Stimulated activated CD4-positive, alpha-beta T cell treated with anti-CD3 and anti-CD28 coated beads, Interleukin-2, amount 100 ng/mL, for 4 hours (primary cell): ENCODE data around the gene SMC3.
A peak's percentile ranks its signal among the peaks of the same experiment; 100 is the strongest.
"Not testable (repeated sequence)": the region's sequence is repeated elsewhere in the genome, so short reads cannot be mapped to it uniquely, and the experiment has no call there.

Experiments
- DNase-seq: peaks from one replicate; pipeline ENCODE4 v3.0.0-alpha.2; 2020; ENCODE audit warnings: low read depth

The SMC3 gene

DNA sequence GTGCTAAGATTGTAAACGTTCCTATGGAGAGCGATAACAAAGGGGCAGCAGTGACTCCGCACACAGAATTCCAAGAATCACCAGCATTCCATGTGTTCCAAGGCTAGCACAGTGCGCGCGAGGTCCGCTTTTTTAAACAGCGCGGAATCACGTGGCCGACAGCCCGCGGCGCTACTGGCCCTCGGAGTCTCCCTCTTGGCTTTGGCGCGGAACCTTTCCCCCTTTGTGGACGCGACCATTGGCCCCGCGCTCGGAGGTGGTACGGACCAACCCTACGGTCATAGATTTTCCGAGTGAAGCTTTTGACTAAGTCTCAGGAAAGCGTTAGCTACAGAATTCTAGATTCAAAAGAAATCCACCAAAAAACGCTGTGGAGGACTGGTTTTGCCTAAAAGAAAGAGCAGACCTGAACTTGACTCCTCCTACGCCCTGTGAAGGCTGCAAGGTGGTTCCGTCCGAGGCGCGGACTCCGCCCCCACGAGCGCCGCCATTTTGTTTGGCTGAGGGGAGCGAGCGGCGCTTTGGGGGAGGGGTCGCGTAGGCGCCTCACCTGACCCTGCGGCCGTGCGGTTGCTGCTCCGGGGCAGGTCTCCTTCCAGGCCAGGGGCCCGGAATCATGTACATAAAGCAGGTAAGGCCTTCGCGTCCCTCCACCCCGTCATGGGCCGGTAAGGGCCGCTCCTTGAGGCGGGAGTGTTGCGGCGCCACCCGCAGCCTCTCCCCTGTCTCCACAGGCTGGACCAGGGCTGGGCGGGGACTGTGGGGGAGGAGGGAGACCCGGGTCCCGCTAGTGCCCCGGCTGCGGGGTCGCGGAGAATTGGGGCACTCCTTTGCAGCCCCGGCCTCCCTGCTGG lies at the start of gene SMC3:
Gene SMC3, plus strand, starts transcription at position 495 of the 854 bp plus-strand sequence. Its CDS starts 122 bp downstream, at position 617.
- DNase-seq, result peak; percentile 80

DNA sequence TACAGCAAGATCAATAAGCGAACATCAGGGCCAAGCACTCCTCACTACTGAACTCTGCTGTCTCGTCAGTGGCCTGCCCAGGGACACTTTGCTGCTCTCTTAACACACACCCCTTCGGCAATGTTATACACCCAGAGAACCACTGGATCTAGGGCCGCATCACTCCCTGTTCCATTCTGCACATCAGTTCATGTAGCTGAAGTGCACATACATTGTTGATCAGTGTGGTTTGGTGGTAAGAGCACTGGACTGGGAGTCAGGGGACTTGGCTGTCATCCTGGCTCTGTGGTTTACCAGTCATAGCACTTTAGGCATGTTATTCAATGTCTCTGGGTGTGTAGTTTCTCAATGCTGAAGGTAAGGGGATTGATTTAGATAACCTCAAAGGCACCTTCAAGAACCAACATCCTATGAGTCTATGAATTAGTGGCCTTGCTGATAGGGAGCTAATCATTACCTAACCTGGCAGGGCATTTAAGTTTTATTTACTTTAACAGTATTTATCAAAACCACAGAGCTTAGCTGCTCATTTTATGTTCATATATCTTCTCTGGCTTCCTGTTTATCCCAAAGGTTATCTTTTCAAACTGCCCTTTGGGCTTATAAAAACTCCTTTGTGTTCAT lies 45.0 kb upstream of the SMC3 start:
- DNase-seq, result no peak

- no peak for DNase-seq
Observed at GRCh38 chr10:110523736-110524135, 43.8 kb upstream of the SMC3 start.

DNA sequence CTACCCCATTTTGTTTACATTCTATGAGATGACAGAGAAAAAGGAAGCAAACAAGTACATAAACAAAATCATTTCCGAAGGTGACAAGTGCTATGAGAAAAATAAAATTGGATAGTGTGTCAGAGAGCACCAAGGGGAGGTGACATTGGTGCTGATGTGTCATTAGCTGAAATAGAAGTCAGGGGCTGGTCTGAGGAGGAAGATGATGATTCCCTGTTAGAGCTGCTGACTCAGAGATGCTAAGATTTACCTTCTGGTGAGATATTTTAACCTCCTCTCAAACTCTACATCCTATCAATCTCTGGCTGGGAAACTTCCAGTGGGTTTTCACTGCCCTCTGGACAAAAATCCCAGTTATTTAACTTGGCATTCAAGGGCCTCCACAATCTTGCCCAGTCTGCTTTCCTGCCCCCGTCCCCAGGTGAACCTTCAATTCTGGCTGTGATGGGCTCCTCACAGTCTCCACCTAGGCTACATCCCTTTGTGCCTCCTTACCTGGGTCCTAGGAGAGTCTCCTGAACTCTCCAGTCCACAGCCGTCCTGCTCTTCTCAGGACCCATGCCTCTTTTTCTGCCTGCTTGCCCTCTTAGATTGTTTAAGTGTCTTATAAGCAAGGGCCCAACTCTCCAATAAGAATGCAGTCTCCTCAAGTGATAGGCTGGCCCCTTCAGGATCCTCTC lies 43.2 kb upstream of the SMC3 start:
- no peak for DNase-seq

DNA sequence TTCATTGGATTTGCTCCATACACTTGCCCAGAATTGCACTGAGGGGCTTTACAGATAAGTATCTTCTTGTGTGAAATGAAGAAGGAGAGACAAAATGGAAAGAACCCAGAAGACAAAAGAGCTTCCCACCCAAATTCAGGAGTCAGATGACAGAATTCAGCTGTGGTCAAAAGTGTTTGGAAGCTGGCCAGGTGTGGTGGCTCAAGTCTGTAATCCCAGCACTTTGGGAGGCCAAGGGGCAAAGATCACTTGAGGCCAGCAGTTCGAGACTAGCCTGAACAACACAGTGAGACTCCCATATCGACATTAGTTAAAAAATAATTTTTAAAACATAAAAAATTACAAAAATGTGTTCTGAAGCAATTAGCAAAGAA lies 42.6 kb upstream of the SMC3 start:
- DNase-seq, result no peak

DNA sequence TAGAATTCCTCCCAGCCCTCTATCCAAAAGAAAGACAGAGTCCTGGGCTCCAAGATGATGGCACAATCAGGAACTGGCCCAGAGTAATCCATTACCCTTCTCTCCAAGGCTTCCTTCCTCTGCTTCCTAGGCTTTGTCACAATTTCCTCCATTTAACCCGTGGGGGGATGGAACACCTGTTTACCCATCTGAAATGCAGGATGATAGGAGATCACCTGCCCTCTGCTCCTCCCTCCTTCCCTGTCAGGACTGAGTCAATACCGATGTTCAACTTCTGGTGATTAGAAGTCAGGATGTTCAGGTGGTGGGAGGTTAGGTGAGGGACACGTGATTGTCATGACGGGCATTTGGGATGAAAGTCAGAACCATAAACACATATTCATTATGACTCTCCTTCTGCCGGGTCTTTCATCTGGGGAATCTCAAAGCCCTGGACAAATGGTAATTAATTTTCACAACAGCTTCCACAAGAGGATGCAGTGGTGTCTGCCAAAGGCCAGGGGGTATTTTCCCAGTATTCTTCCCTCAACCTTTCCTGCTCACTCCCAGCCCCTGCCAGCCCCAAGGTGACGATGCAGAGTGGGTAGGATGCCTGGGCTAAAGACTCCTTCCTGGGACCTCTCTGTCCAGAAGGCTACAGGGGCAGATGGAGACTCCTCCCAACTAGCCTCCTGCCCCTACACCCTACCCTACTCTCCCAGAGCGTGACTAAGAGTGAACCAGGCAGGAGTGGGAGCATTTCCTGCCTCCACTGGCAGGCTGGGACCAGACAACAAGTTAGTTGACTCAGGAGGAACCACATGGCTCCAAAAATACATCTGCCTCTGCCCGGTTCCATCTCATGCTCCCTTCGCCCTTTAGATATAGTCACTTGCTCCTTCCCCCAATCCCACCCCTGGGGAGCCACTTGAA lies 41.9 kb upstream of the SMC3 start:
- no peak for DNase-seq

- no peak for DNase-seq
Observed at GRCh38 chr10:110527731-110528171, 39.7 kb upstream of the SMC3 start.

DNA sequence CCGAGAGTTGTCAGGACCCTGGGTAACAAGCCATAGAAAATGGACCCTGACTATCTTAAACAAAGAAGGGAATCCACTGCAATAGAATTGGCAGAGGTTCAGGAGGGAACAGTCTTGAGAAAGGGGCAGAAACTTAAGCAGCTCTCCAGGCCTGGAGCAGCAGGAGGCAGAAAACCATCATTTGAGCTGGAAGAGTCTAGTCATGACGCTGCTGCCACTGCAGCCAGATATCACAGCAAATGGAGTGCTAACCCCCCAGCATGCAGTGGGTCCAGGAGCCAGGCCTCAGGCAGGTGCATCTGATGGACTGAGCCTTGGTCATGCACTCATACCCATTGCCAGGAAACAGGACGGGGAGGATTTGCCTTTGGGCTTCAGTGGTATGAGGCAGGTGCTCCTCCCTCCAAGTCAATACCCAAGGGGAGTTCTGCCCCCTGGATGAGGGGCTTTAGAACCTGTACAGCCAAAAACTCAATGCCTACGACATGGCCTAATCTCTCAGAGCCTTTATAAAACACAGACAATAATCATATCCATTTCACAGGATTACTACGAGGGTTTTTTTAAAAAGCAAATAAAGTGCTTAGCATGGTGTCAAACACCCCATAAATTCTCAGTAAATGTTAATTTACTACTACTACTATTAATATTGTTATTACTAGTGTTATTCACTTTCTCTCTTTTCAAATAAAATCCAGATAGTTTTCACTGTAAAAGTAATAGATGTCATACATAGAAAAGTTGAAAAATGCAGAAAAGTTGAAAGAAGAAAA lies 39.1 kb upstream of the SMC3 start:
- no peak for DNase-seq

- peak; percentile 46 for DNase-seq
Observed at GRCh38 chr10:110528997-110529524, 38.4 kb upstream of the SMC3 start.

GRCh38 chr10:110529596-110530011 lies 37.9 kb upstream of the SMC3 start:
- DNase-seq, result no peak

GRCh38 chr10:110530131-110530831 lies 37.2 kb upstream of the SMC3 start:
- DNase-seq, result no peak

GRCh38 chr10:110531687-110532086 lies 35.8 kb upstream of the SMC3 start:
- DNase-seq, result no peak

GRCh38 chr10:110532628-110533027 lies 34.9 kb upstream of the SMC3 start:
- not testable (repeated sequence) for DNase-seq

- no peak for DNase-seq
Observed at GRCh38 chr10:110533149-110533548, 34.3 kb upstream of the SMC3 start.

DNA sequence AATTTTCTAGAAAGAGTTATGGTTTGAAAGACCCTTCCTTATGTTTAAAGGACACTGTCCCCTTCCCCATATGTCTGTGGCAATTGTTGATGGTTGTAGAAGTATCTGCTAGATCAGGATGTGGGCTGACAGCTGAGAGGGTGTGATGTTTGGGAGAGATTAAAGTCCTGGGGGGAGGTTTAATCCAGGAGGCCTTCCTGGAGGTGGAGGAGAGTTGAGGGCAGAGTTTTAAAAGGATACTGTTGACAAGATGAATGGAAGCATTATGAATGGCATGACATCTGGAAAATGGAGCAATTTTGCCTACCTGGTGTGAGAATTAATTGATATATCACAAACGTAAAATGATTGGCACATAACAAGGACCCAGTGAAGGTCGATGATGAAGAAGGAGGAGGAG lies 32.9 kb upstream of the SMC3 start:
- no peak for DNase-seq

DNA sequence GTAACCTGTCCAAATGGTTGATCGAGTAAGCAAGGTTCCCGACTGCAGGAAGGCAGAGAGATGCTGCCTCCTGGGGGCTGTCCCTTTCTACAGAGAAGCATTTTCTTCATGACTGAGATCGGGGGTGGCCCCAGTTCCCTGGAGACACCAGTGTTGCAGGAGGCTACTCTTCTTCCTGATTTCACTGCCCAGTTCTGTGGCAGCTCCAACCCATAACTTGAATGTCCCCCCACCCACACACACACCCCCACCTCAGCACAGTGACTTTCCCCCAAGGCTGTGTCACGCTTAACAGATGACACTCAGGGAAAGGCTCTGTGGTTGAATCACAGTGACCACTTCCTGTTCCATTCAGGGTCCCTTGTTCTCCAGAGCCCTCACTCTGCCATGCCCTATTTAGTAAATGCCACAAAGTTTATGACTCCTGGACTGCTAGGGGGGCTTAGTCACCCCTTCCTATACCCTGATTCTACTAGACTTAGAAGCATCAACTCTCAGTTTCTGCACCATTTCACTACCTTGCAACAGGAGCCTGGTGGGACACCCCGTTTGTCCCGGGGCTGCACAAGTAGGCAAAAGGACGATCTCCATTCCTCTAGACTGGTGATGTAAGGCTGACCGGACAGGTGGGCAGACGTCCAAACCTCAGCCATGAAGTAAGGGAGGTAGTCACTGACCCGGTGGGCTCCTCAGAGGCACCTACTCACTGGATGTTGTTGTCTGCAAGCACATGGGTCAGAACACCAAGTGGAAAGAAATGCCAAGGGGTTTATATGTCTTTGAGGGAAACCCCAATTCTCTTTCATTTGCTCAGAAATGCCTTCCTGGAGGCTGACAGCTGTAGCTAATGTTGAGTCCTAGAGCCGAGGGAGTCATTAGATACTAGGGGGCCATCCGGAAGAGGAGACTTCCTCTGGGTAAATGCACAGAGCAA lies 31.3 kb upstream of the SMC3 start:
- peak; percentile 69 for DNase-seq

DNA sequence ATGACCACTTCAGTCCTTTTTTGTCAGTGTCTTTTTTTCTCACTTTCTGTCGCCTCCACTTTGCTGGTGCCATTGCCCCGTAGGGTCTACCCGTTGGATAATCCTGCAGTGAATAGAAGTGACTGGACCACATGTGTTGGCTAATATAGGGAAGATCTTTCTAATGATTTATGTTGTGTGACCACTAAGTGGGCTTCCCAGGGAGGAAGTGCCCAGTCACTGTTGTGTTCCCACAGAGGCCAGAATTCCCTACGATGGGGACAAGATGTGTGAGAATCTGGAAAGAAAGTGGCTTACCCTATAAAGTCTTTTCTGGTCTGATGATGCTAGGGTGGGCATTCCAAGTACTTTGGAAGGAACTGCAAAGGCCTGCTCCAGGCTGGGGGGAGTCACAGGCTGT lies 28.4 kb upstream of the SMC3 start:
- DNase-seq, result no peak

DNA sequence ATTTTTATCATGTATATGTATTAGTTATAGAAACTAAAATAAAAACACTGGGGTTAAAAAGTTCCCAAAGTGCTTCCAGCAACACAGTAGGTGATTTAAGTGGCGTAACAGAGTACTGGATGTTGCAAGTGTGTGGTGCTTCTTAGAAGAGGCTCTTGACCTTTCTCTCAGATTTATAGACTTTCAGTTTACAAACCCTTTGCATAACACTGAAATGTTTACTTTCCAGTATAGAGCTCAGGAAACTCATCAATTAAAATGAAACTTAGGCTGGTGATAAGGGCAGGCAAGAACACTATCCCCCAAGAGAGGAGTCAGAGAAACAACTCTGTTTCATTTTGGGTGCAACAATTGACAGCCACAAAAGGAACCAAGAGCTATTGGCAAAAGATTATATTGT lies 27.5 kb upstream of the SMC3 start:
- DNase-seq, result no peak

DNA sequence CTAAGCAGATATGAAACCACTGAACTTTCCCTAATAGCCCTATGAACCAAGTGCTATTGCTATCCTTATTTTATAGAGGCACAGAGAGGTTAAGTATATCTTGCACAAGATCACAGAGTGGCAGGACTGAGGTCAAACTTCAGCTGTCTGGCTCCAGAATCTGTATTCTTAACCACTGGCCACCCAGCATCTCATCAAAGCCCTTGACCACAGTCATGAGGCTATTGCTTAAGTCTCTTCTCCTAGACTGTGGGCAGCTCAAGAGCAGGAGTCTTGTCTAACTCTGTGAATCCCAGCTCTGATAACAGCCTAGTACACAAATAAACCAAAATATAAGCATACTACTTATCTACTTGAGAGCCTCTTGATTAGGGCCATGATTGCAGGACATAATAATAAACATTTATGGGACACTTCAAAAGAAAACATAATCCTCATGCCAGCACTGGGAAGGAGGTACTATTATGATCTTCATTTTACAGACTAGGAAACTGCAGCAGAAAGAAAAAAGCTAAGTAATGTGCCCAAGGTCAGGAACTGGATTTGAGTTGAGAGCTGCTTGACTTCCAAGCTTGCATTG lies 22.4 kb upstream of the SMC3 start:
- DNase-seq, result no peak
